Thyroid gland (tissue), 4 donors: ENCODE measurements around the gene OR2AE1. TPM values are rescaled to one million over a fixed set of nuclear protein-coding genes. Genes with fewer than 3 reads are reported as not detected.
"Not testable (repeated sequence)": the region's sequence is repeated elsewhere in the genome, so short reads cannot be mapped to it uniquely, and the experiment has no call there.

Source experiments
- DNase-seq, 2 donors: peaks; one replicate each; pipeline ENCODE4 v3.0.0-alpha.2; 2019
- H3K27ac ChIP-seq, 3 donors: fragments of 200-600 bp; sonication (generic); 1 replicate in 2 of 3; 2 replicates in 1 of 3; pipeline ENCODE4 v1.5.1; 2016 to 2019; ENCODE audit warnings: mild to moderate bottlenecking in 1 of 3, moderate library complexity in 1 of 3
- H3K27me3 ChIP-seq: fragments of 200-600 bp; sonication (generic); one replicate; pipeline ENCODE4 v1.5.1; 2019
- H3K36me3 ChIP-seq, 2 donors: fragments of 200-600 bp; sonication (generic); one replicate each; pipeline ENCODE4 v1.5.1; 2016 to 2019
- H3K4me1 ChIP-seq, 2 donors: fragments of 200-600 bp; sonication (generic); one replicate each; pipeline ENCODE4 v1.5.1; 2017 to 2019
- H3K4me3 ChIP-seq, 3 donors: fragments of 200-600 bp; sonication (generic); replicated peaks in 1 of 3; 1 replicate in 2 of 3; 2 replicates in 1 of 3; pipeline ENCODE4 v1.5.1; 2016; ENCODE audit warnings: mild to moderate bottlenecking in 1 of 3
- H3K9me3 ChIP-seq: fragments of 200-600 bp; sonication (generic); one replicate; pipeline ENCODE4 v1.5.1; 2017
- CTCF ChIP-seq, 6 experiments: fragments of 200-600 bp in 3 of 6; fragments of 450-650 bp in 3 of 6; sonication (generic) in 3 of 6; IDR thresholded peaks; one replicate each; pipeline ENCODE4 v1.5.1; 2016 to 2019; ENCODE audit warnings: antibody characterized with exemption in 6 of 6, mild to moderate bottlenecking in 2 of 6, inconsistent platforms in 1 of 6, moderate library complexity in 1 of 6
- POLR2A ChIP-seq, 2 donors: fragments of 450-650 bp; IDR thresholded peaks; one replicate each; pipeline ENCODE4 v1.6.1; 2017; ENCODE audit warnings: antibody characterized with exemption in 2 of 2, mild to moderate bottlenecking in 2 of 2, moderate library complexity in 1 of 2
- WGBS, 2 donors: methylation state at CpG; one replicate each; pipeline ENCODE4 v1.1.5; 2017; 5-methylcytosine and 5-hydroxymethylcytosine counted together
- intact Hi-C: fragments of 100-400 bp; cut with DNase I; formaldehyde crosslinking; loops from one replicate; pipeline ENCODE4 v1.15.1; 2023
- total RNA-seq, 4 donors: library from RNA; depleted of rRNA; stranded (reverse); fragments of >200 nt; gene quantifications; one replicate each; pipeline ENCODE4 v1.2.3, GENCODE V29; 2016

Gene OR2AE1
- total RNA-seq, 4 donors from 2014 or later: 0.45 to 1.2 TPM; not detected in 2

- H3K27me3 ChIP-seq: no peaks in the 10 kb centered on the region
- no peak for DNase-seq
- no peaks in the 10 kb centered on the region for H3K36me3 ChIP-seq
- no peak for TF ChIP-seq POLR2A (IDR thresholded peaks at IDR 0.05)
- no peak for TF ChIP-seq CTCF (IDR thresholded peaks at IDR 0.05)
- no peak overlapping the region for H3K27ac ChIP-seq
- no peaks in the 10 kb centered on the region for H3K9me3 ChIP-seq
- H3K4me1 ChIP-seq: no peaks in the 10 kb centered on the region
- 85 to 91% methylated on average over 4 of the region's 4 CpGs for WGBS, 2 donors
- intact Hi-C loops: no loop called here
- no peak overlapping the region for H3K4me3 ChIP-seq
Measured at GRCh38 chr7:99881370-99881769, 4.5 kb upstream of the OR2AE1 start.

- TF ChIP-seq POLR2A (IDR thresholded peaks at IDR 0.05) (no peak), CTCF (IDR thresholded peaks at IDR 0.05) (no peak)
- no peak for DNase-seq
- Histone ChIP-seq H3K27me3 (no peaks in the 10 kb centered on the region), H3K9me3 (no peaks in the 10 kb centered on the region), H3K36me3 (no peaks in the 10 kb centered on the region), H3K4me3 (no peak overlapping the region), H3K27ac (no peak overlapping the region), H3K4me1 (no peaks in the 10 kb centered on the region)
- intact Hi-C loops: no loop called here
- WGBS, 2 donors: 94 to 95% methylated on average over 5 of the region's 5 CpGs
Measured at GRCh38 chr7:99876491-99876890, 342 bp downstream of the OR2AE1 start.

- H3K4me1 ChIP-seq: no peaks in the 10 kb centered on the region
- H3K36me3 ChIP-seq: no peaks in the 10 kb centered on the region
- intact Hi-C loops: no loop called here
- TF ChIP-seq CTCF (IDR thresholded peaks at IDR 0.05): no peak
- no peak for TF ChIP-seq POLR2A (IDR thresholded peaks at IDR 0.05)
- WGBS, 2 donors: 87 to 93% methylated on average over 1 of the region's 1 CpG
- no peak overlapping the region for H3K4me3 ChIP-seq
- H3K27me3 ChIP-seq: no peaks in the 10 kb centered on the region
- DNase-seq: no peak
- H3K9me3 ChIP-seq: no peaks in the 10 kb centered on the region
- H3K27ac ChIP-seq: no peak overlapping the region
Measured at GRCh38 chr7:99868246-99868645, 8.6 kb downstream of the OR2AE1 start.

- H3K27ac ChIP-seq, H3K4me3 ChIP-seq, H3K9me3 ChIP-seq, DNase-seq, H3K36me3 ChIP-seq, H3K4me1 ChIP-seq, intact Hi-C loops, H3K27me3 ChIP-seq: not testable (repeated sequence)
- 94 to 95% methylated on average over 2 of the region's 2 CpGs for WGBS, 2 donors
Measured at GRCh38 chr7:99867477-99867876, 9.4 kb downstream of the OR2AE1 start.

- Histone ChIP-seq H3K27me3 (no peaks in the 10 kb centered on the region), H3K27ac (no peak overlapping the region), H3K4me3 (no peak overlapping the region), H3K4me1 (no peaks in the 10 kb centered on the region), H3K36me3 (no peaks in the 10 kb centered on the region), H3K9me3 (no peaks in the 10 kb centered on the region)
- WGBS, 2 donors: 52 to 55% methylated on average over 2 of the region's 2 CpGs
- intact Hi-C loops: no loop called here
- TF ChIP-seq CTCF (IDR thresholded peaks at IDR 0.05): no peak
- DNase-seq: no peak
Measured at GRCh38 chr7:99863847-99864440, 12.9 kb downstream of the OR2AE1 start.
